Ascending aorta (tissue), 2 donors: ENCODE data around the gene TTLL9. TPM values are rescaled to one million over a fixed set of nuclear protein-coding genes. Genes with fewer than 3 reads are reported as not detected.

ENCODE experiments used
- DNase-seq, 2 donors: peaks; one replicate each; pipeline ENCODE4 v3.0.0-alpha.2; 2019; ENCODE audit warnings: low spot score in 2 of 2
- H3K27ac ChIP-seq, 2 donors: fragments of 200-600 bp; sonication (generic); one replicate each; pipeline ENCODE4 v1.5.1; 2016 to 2017; ENCODE audit warnings: mild to moderate bottlenecking in 1 of 2
- H3K27me3 ChIP-seq: fragments of 200-600 bp; sonication (generic); one replicate; pipeline ENCODE4 v1.5.1; 2017
- H3K36me3 ChIP-seq, 2 donors: fragments of 200-600 bp; sonication (generic); one replicate each; pipeline ENCODE4 v1.5.1; 2016
- H3K4me1 ChIP-seq, 2 donors: fragments of 200-600 bp; sonication (generic); one replicate each; pipeline ENCODE4 v1.5.1; 2016 to 2017; ENCODE audit warnings: mild to moderate bottlenecking in 1 of 2
- H3K4me3 ChIP-seq, 2 donors: fragments of 200-600 bp; sonication (generic); one replicate each; pipeline ENCODE4 v1.5.1; 2016 to 2017; ENCODE audit warnings: mild to moderate bottlenecking in 1 of 2
- H3K9me3 ChIP-seq, 2 donors: fragments of 200-600 bp; sonication (generic); one replicate each; pipeline ENCODE4 v1.5.1; 2016
- intact Hi-C: fragments of 100-400 bp; cut with DNase I; formaldehyde crosslinking; loops from one replicate; pipeline ENCODE4 v1.15.1; 2023
- total RNA-seq: library from RNA; depleted of rRNA; stranded (reverse); fragments of >200 nt; gene quantifications from one replicate; pipeline ENCODE4 v1.1.0, GENCODE V29; 2016
- TF ChIP-seq, protein P1 (sequence below), 3 experiments: fragments of 200-600 bp in 2 of 3; fragments of 450-650 bp in 1 of 3; sonication (generic) in 2 of 3; IDR thresholded peaks; one replicate each; pipeline ENCODE4 v1.5.1; 2016 to 2019; ENCODE audit warnings: antibody characterized with exemption in 3 of 3, mild to moderate bottlenecking in 1 of 3, moderate library complexity in 1 of 3

TTLL9 gene
- total RNA-seq, 1 donor from 2014 or later = not detected

DNA sequence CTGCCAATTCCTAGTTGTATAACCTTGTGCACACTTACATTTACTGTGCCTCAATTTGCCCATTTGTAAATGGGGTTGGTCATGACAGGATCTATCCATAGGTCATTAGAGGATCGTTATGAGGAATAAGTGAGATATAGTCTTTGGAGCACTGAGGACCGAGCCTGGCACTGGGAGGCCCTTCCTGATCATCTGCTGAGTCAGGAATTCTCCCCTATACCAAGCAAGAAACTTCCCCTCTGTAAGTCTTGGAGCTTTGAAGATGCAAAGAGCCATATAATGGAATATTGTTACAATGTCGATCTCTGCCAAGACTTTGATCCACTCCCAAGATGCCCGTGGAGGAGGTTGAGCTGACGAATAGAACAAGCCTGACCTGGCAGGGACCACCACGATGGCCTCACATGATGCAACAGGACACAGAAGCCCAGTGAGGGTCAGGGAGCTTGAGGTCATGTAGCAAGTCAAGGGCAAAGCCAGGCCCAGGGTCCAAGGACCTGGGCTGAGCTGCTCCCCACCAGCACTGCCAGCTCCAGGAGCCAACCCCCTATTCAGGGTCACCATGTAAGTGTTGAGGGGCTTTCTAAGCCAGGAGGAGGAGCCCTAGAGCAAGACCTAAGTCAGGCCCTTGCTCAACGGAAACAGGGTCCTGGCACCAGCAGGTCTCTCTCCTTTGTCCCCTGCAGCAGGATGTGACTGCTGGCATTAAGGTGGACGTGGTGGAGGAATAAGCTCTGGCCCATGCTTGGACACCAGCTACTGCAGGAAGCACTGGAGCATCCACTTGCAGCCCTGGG lies 64.7 kb downstream of the TTLL9 start:
- TF ChIP-seq, protein P1, sequence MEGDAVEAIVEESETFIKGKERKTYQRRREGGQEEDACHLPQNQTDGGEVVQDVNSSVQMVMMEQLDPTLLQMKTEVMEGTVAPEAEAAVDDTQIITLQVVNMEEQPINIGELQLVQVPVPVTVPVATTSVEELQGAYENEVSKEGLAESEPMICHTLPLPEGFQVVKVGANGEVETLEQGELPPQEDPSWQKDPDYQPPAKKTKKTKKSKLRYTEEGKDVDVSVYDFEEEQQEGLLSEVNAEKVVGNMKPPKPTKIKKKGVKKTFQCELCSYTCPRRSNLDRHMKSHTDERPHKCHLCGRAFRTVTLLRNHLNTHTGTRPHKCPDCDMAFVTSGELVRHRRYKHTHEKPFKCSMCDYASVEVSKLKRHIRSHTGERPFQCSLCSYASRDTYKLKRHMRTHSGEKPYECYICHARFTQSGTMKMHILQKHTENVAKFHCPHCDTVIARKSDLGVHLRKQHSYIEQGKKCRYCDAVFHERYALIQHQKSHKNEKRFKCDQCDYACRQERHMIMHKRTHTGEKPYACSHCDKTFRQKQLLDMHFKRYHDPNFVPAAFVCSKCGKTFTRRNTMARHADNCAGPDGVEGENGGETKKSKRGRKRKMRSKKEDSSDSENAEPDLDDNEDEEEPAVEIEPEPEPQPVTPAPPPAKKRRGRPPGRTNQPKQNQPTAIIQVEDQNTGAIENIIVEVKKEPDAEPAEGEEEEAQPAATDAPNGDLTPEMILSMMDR (IDR thresholded peaks at IDR 0.05) = no peak
- H3K36me3 ChIP-seq = no peaks in the 10 kb centered on the region
- H3K27me3 ChIP-seq = no peaks in the 10 kb centered on the region
- intact Hi-C loops = no loop called here
- no peaks in the 10 kb centered on the region for H3K4me1 ChIP-seq
- H3K27ac ChIP-seq = no peak overlapping the region
- no peak overlapping the region for H3K4me3 ChIP-seq
- DNase-seq = no peak
- H3K9me3 ChIP-seq = no peaks in the 10 kb centered on the region

DNA sequence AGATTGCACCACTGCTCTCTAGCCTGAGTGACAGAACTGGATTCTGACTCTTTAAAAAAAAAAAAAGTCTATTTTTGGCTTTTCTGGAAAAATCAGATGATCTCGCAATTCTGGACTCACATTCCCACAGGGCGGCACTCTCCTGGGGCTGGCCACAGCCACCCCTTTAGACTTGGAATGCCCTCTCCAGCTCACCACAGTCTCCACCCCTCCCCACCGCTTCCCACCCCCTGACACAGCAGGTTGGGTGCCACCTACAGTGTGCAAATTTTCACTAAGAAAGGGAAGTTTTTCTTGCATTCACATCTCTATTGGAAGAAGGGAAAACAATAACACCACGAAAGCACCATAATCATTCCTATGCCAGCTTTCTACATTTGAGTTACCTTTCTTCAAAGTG lies 66.0 kb downstream of the TTLL9 start:
- H3K4me1 ChIP-seq = no peaks in the 10 kb centered on the region
- no peaks in the 10 kb centered on the region for H3K36me3 ChIP-seq
- no peak overlapping the region for H3K27ac ChIP-seq
- DNase-seq = no peak
- no peak overlapping the region for H3K4me3 ChIP-seq
- no peaks in the 10 kb centered on the region for H3K9me3 ChIP-seq
- no peaks in the 10 kb centered on the region for H3K27me3 ChIP-seq
- intact Hi-C loops = no loop called here
- TF ChIP-seq, protein P1 (IDR thresholded peaks at IDR 0.05) = no peak

DNA sequence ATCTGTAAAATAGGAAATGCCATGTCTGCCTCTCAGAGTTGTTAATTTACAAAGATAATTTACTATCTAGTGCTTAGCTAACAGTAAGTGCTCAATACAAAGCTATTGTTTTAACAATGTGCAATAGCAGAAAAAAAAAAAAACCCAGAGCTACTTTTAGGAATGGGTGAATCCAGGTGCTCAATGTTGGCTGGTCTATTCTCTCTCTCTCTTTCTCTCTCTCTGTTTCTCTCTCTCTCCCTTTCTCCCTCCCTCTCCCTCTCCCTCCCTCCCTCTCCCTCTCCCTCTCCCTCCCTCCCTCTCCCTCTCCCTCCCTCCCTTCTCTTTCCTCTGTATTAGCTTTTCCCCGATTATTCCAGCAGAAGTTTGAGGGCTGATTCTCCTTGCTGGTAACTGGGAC lies 67.4 kb downstream of the TTLL9 start:
- TF ChIP-seq, protein P1 (IDR thresholded peaks at IDR 0.05) = no peak
- intact Hi-C loops = no loop called here
- no peaks in the 10 kb centered on the region for H3K27me3 ChIP-seq

DNA sequence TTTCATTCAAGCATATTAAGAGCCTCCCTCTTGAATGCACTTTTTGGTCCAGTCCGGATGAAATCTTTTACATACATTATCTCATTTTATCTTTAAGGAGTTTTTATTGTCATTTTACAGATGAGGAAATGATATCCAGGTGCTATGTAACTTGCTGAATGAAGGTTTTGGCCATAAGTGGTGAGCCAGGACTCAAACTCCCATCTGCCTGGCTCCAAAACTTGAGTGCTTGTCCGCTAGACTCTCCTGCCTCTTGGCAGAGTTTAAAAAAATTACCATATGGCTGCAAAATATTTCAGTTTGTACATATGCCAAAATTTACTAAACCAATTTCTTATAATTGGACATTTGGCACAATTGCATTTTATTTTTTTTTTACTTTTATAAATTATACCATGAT lies 69.2 kb downstream of the TTLL9 start:
- H3K27me3 ChIP-seq = no peaks in the 10 kb centered on the region
- H3K27ac ChIP-seq = no peak overlapping the region
- TF ChIP-seq, protein P1 (IDR thresholded peaks at IDR 0.05) = no peak
- no peak for DNase-seq
- H3K9me3 ChIP-seq = no peaks in the 10 kb centered on the region
- peaks cover 4 to 8% of the 10 kb centered on the region in 2 donors for H3K36me3 ChIP-seq
- intact Hi-C loops = no loop called here
- no peak overlapping the region for H3K4me3 ChIP-seq
- H3K4me1 ChIP-seq = no peaks in the 10 kb centered on the region

More for the DNA sequence above, 67.4 kb downstream of the TTLL9 start:
- no peak for DNase-seq
- no peaks in the 10 kb centered on the region for H3K4me1 ChIP-seq
- H3K9me3 ChIP-seq = no peaks in the 10 kb centered on the region
- peaks cover 4% of the 10 kb centered on the region in 2 donors for H3K36me3 ChIP-seq
- H3K4me3 ChIP-seq = no peak overlapping the region
- no peak overlapping the region for H3K27ac ChIP-seq

DNA sequence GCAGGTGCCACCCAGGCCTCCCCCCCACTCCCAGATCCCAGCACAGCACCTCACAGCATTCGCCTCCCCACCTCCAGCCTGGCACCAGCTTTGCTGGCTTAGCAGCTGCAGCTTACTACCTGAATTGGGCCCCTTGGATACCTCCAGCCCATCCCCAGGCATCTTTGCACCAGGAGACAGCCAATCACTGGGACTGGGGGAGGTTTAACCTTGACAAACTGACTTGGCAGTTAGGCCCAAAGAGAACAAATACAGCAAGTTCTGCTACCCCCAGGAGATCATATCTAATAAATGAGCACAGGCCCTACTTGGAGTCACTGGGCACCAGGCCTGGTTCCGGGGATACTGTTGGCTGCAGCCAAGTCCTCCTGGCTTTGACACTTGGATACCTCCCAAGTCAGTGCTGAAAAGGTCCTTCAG lies 72.6 kb downstream of the TTLL9 start:
- no peak for DNase-seq
- Histone ChIP-seq H3K27me3 (no peaks in the 10 kb centered on the region), H3K27ac (no peak overlapping the region), H3K36me3 (peaks cover 37 to 42% of the 10 kb centered on the region in 2 donors), H3K4me1 (no peaks in the 10 kb centered on the region), H3K9me3 (no peaks in the 10 kb centered on the region), H3K4me3 (no peak overlapping the region)
- intact Hi-C loops = no loop called here
- TF ChIP-seq, protein P1 (IDR thresholded peaks at IDR 0.05) = no peak
